ENCODE data around the gene ZC3HAV1.
"Not testable (repeated sequence)": the region's sequence is repeated elsewhere in the genome, so short reads cannot be mapped to it uniquely, and the experiment has no call there.

The ZC3HAV1 gene

GRCh38 chr7:139103057-139103815 lies 6.3 kb downstream of the ZC3HAV1 start:
- Histone ChIP-seq H3K27me3 (ENCODE audit: control insufficient read depth in 1 of 2, insufficient read depth in 2 of 2, low read length in 2 of 2) (no peaks in the 10 kb centered on the region), H3K27ac (ENCODE audit: low read length) (no peak overlapping the region), H3K4me1 (ENCODE audit: control insufficient read depth, insufficient read depth, low read length) (peaks cover 3% of the 10 kb centered on the region), H3K36me3 (ENCODE audit: control insufficient read depth in 2 of 2, insufficient read depth in 2 of 2, low read length in 2 of 2) (no peaks in the 10 kb centered on the region), H3K9ac (ENCODE audit: low read length in 2 of 2) (no peak overlapping the region), H3K4me3 (ENCODE audit: low read length in 2 of 2) (no peak overlapping the region), H3K9me3 (ENCODE audit: control insufficient read depth in 2 of 2, low read length in 2 of 2) (no peaks in the 10 kb centered on the region)

DNA sequence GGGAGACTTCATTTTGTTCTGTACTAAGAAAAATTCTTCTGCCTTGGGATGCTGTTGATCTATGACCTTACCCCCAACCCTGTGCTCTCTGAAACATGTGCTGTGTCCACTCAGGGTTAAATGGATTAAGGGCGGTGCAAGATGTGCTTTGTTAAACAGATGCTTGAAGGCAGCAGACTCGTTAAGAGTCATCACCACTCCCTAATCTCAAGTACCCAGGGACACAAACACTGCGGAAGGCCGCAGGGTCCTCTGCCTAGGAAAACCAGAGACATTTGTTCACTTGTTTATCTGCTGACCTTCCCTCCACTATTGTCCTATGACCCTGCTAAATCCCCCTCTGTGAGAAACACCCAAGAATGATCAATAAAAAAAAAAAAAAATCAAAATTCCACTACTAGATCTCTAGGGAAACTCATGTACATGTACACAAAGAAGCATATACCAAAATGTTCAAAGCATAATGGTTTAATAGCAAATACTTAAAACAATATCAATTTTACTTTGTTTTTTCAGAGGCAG lies 7.8 kb downstream of the ZC3HAV1 start:
- not testable (repeated sequence) for H3K36me3 ChIP-seq (ENCODE audit: control insufficient read depth in 2 of 2, insufficient read depth in 2 of 2, low read length in 2 of 2); H3K4me1 ChIP-seq (ENCODE audit: control insufficient read depth, insufficient read depth, low read length); H3K4me3 ChIP-seq (ENCODE audit: low read length in 2 of 2)

DNA sequence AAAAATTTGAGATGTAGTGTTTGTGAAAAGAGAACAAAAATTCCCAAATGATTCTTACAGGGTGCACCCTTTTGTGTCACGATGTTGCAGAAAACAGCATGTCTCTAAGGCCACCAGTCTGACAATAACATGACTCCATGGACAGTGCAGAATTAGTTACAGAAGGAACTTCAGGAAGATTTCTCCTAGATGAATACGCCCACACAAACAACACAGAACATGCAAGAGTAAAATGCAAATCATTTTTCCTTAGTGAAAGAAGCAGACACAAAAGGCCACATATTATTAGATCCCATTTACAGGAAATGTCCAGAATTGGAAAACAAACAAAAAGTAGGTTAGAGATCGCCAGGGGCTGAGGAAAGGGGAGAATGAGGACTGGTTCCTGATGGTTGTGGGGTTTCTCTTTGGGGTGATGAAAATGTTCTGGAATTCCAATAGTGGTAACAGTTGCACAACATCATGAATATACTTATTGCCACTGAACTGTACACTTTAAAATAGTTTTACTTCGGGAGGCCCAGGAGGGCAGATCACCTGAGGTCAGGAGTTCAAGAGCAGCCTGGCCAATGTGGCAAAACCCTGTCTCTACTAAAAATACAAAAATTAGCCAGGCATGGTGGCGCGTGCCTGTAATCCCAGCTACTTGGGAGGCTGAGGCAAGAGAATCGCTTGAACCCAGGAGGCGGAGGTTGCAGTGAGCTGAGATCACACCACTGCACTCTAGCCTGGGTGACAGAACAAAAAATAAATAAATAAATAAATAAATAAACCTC lies 10.2 kb downstream of the ZC3HAV1 start:
- Histone ChIP-seq H3K4me1 (ENCODE audit: control insufficient read depth, insufficient read depth, low read length) (no peaks in the 10 kb centered on the region), H3K27ac (ENCODE audit: low read length) (no peak overlapping the region), H3K36me3 (ENCODE audit: control insufficient read depth in 2 of 2, insufficient read depth in 2 of 2, low read length in 2 of 2) (no peaks in the 10 kb centered on the region), H3K27me3 (ENCODE audit: control insufficient read depth in 1 of 2, insufficient read depth in 2 of 2, low read length in 2 of 2) (no peaks in the 10 kb centered on the region), H3K9me3 (ENCODE audit: control insufficient read depth in 2 of 2, low read length in 2 of 2) (no peaks in the 10 kb centered on the region), H3K9ac (ENCODE audit: low read length in 2 of 2) (no peak overlapping the region), H3K4me3 (ENCODE audit: low read length in 2 of 2) (no peak overlapping the region)

More for the DNA sequence above, 7.8 kb downstream of the ZC3HAV1 start:
- not testable (repeated sequence) for H3K27me3 ChIP-seq (ENCODE audit: control insufficient read depth in 1 of 2, insufficient read depth in 2 of 2, low read length in 2 of 2); H3K27ac ChIP-seq (ENCODE audit: low read length); H3K9me3 ChIP-seq (ENCODE audit: control insufficient read depth in 2 of 2, low read length in 2 of 2); H3K9ac ChIP-seq (ENCODE audit: low read length in 2 of 2)

- Histone ChIP-seq H3K27ac (ENCODE audit: low read length) (no peak overlapping the region), H3K4me1 (ENCODE audit: control insufficient read depth, insufficient read depth, low read length) (no peaks in the 10 kb centered on the region), H3K36me3 (ENCODE audit: control insufficient read depth in 2 of 2, insufficient read depth in 2 of 2, low read length in 2 of 2) (no peaks in the 10 kb centered on the region), H3K9me3 (ENCODE audit: control insufficient read depth in 2 of 2, low read length in 2 of 2) (no peaks in the 10 kb centered on the region), H3K27me3 (ENCODE audit: control insufficient read depth in 1 of 2, insufficient read depth in 2 of 2, low read length in 2 of 2) (no peaks in the 10 kb centered on the region), H3K9ac (ENCODE audit: low read length in 2 of 2) (no peak overlapping the region), H3K4me3 (ENCODE audit: low read length in 2 of 2) (no peak overlapping the region)
Observed at GRCh38 chr7:139095194-139095659, 14.3 kb downstream of the ZC3HAV1 start.

DNA sequence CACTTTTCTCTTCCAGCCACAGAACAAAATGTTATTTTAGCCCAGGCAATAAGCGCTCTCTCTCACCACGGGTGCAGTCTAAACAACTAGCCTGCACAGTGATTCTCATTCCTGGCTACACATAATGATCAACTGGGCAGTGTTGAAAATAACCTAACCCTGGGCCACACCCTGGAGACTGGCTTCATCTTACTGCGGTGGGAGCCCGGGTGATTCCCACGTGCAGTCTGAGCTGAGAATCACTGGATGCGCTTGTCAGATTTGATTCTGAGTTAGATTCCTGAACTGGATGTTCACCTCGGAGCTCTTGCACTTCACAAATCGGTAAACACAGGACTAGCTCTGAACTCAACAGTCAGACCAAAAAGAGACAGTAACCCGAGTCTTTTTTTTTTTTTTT lies 14.9 kb downstream of the ZC3HAV1 start:
- Histone ChIP-seq H3K9ac (ENCODE audit: low read length in 2 of 2) (no peak overlapping the region), H3K9me3 (ENCODE audit: control insufficient read depth in 2 of 2, low read length in 2 of 2) (no peaks in the 10 kb centered on the region), H3K36me3 (ENCODE audit: control insufficient read depth in 2 of 2, insufficient read depth in 2 of 2, low read length in 2 of 2) (no peaks in the 10 kb centered on the region), H3K4me1 (ENCODE audit: control insufficient read depth, insufficient read depth, low read length) (no peaks in the 10 kb centered on the region), H3K27ac (ENCODE audit: low read length) (no peak overlapping the region), H3K4me3 (ENCODE audit: low read length in 2 of 2) (no peak overlapping the region), H3K27me3 (ENCODE audit: control insufficient read depth in 1 of 2, insufficient read depth in 2 of 2, low read length in 2 of 2) (no peaks in the 10 kb centered on the region)

DNA sequence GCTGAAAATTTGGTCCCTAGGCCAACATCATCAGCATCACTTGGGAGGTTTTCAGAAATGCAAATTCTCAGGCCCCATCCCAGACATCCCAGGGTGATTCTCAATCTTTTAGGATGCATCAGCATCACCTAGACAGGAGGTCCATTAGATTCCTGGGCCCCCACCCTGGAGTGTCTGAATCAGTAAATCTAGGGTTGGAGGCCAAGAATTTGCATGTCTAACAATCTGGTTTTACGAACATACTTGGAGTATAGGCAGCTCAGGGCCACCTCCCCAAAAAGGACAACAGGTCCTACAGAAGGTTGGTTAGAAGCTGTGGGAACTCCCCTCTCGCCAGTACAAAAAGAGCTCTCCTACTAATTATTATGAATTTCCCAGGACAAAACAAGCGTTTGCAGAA lies 15.5 kb downstream of the ZC3HAV1 start:
- Histone ChIP-seq H3K4me1 (ENCODE audit: control insufficient read depth, insufficient read depth, low read length) (no peaks in the 10 kb centered on the region), H3K9ac (ENCODE audit: low read length in 2 of 2) (no peak overlapping the region), H3K27me3 (ENCODE audit: control insufficient read depth in 1 of 2, insufficient read depth in 2 of 2, low read length in 2 of 2) (no peaks in the 10 kb centered on the region), H3K4me3 (ENCODE audit: low read length in 2 of 2) (no peak overlapping the region), H3K9me3 (ENCODE audit: control insufficient read depth in 2 of 2, low read length in 2 of 2) (no peaks in the 10 kb centered on the region), H3K27ac (ENCODE audit: low read length) (no peak overlapping the region), H3K36me3 (ENCODE audit: control insufficient read depth in 2 of 2, insufficient read depth in 2 of 2, low read length in 2 of 2) (peaks cover 0 to 4% of the 10 kb centered on the region in 2 donors)

DNA sequence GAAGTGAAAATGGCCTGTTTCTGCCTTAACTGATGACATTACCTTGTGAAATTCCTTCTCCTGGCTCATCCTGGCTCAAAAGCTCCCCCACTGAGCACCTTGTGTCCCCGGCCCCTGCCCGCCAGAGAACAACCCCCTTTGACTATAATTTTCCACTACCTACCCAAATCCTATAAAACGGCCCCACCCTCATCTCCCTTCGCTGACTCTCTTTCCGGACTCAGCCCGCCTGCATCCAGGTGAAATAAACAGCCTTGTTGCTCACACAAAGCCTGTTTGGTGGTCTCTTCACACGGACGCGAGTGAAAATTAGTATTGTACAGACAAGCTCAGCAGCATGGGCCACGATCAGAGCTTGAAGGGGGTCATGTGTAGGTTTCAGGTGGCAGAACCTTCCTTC lies 16.0 kb downstream of the ZC3HAV1 start:
- not testable (repeated sequence) for H3K9me3 ChIP-seq (ENCODE audit: control insufficient read depth in 2 of 2, low read length in 2 of 2); H3K9ac ChIP-seq (ENCODE audit: low read length in 2 of 2); H3K4me3 ChIP-seq (ENCODE audit: low read length in 2 of 2); H3K36me3 ChIP-seq (ENCODE audit: control insufficient read depth in 2 of 2, insufficient read depth in 2 of 2, low read length in 2 of 2); H3K27ac ChIP-seq (ENCODE audit: low read length); H3K4me1 ChIP-seq (ENCODE audit: control insufficient read depth, insufficient read depth, low read length); H3K27me3 ChIP-seq (ENCODE audit: control insufficient read depth in 1 of 2, insufficient read depth in 2 of 2, low read length in 2 of 2)

GRCh38 chr7:139092090-139092796 lies 17.3 kb downstream of the ZC3HAV1 start:
- no peaks in the 10 kb centered on the region for H3K9me3 ChIP-seq (ENCODE audit: control insufficient read depth in 2 of 2, low read length in 2 of 2)

GRCh38 chr7:139091677-139091996 lies 17.9 kb downstream of the ZC3HAV1 start:
- no peak overlapping the region for H3K9ac ChIP-seq (ENCODE audit: low read length in 2 of 2)
- no peak overlapping the region for H3K4me3 ChIP-seq (ENCODE audit: low read length in 2 of 2)
- no peak overlapping the region for H3K27ac ChIP-seq (ENCODE audit: low read length)
- H3K36me3 ChIP-seq (ENCODE audit: control insufficient read depth in 2 of 2, insufficient read depth in 2 of 2, low read length in 2 of 2), result peaks cover 4 to 9% of the 10 kb centered on the region in 2 donors
- no peaks in the 10 kb centered on the region for H3K27me3 ChIP-seq (ENCODE audit: control insufficient read depth in 1 of 2, insufficient read depth in 2 of 2, low read length in 2 of 2)
- H3K4me1 ChIP-seq (ENCODE audit: control insufficient read depth, insufficient read depth, low read length), result no peaks in the 10 kb centered on the region
- H3K9me3 ChIP-seq (ENCODE audit: control insufficient read depth in 2 of 2, low read length in 2 of 2), result no peaks in the 10 kb centered on the region

More at GRCh38 chr7:139092090-139092796, 17.3 kb downstream of the ZC3HAV1 start:
- Histone ChIP-seq H3K4me3 (ENCODE audit: low read length in 2 of 2) (no peak overlapping the region), H3K4me1 (ENCODE audit: control insufficient read depth, insufficient read depth, low read length) (no peaks in the 10 kb centered on the region), H3K27me3 (ENCODE audit: control insufficient read depth in 1 of 2, insufficient read depth in 2 of 2, low read length in 2 of 2) (no peaks in the 10 kb centered on the region), H3K9ac (ENCODE audit: low read length in 2 of 2) (no peak overlapping the region), H3K27ac (ENCODE audit: low read length) (no peak overlapping the region), H3K36me3 (ENCODE audit: control insufficient read depth in 2 of 2, insufficient read depth in 2 of 2, low read length in 2 of 2) (peaks cover 4% of the 10 kb centered on the region in 2 donors)

DNA sequence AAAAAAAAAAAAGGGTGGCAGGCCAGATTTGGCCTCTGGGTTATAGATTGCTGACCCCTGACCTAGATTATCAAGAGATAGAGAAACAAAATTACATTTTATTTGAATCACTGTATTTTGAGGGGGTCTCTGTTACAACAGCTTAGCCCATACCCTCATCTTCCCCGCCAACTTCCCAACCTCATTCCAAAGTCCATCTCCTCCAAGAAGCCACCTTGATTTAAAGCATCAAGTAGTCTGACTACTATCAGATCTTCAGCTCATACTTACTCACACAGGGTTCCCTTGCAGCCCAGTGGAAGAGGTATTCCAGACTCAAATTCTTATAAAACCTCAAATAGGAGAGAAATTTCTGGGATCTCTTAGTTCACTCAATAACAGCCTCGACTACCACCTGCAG lies 20.4 kb downstream of the ZC3HAV1 start:
- no peak overlapping the region for H3K27ac ChIP-seq (ENCODE audit: low read length)
- H3K36me3 ChIP-seq (ENCODE audit: control insufficient read depth in 2 of 2, insufficient read depth in 2 of 2, low read length in 2 of 2), result peaks cover 12 to 13% of the 10 kb centered on the region in 2 donors
- no peaks in the 10 kb centered on the region for H3K4me1 ChIP-seq (ENCODE audit: control insufficient read depth, insufficient read depth, low read length)

More for the DNA sequence above, 20.4 kb downstream of the ZC3HAV1 start:
- Histone ChIP-seq H3K27me3 (ENCODE audit: control insufficient read depth in 1 of 2, insufficient read depth in 2 of 2, low read length in 2 of 2) (no peaks in the 10 kb centered on the region), H3K4me3 (ENCODE audit: low read length in 2 of 2) (no peak overlapping the region), H3K9me3 (ENCODE audit: control insufficient read depth in 2 of 2, low read length in 2 of 2) (no peaks in the 10 kb centered on the region), H3K9ac (ENCODE audit: low read length in 2 of 2) (no peak overlapping the region)

Measured in stomach smooth muscle (tissue), 2 donors.